ENCODE results near the gene PTPN11. TPM values are rescaled to one million over a fixed set of nuclear protein-coding genes. Genes with fewer than 3 reads are reported as not detected.

PTPN11 gene
- total RNA-seq, 2 donors from 2014 or later, result 31.6 to 47.1 TPM

DNA sequence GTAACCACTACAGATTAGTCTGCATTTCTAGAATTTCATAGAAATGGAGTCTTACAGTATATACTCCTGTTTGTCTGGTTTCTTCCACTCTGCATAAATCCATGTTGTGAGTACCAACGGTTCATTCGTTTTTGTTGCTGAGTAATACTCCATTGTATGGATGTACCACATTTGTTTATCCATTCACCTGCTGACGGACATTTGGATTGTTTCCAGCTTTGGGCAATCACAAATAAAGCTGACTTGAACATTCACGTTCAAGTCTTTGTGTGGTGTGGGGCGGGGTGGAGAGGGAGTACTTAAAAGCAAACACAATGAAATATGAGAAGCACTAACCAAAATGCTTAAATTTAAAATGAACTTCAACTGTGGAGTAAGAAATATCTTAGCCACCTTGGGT lies 43.6 kb upstream of the PTPN11 start:
- 69 to 72% methylated on average over 5 of the region's 5 CpGs for WGBS, 2 donors
- H3K27me3 ChIP-seq, result no peaks in the 10 kb centered on the region
- intact Hi-C loops (cut with DNase I), result no loop called here
- H3K4me3 ChIP-seq, result no peak overlapping the region
- no peak for TF ChIP-seq POLR2A (IDR thresholded peaks at IDR 0.05)
- TF ChIP-seq, protein P1, sequence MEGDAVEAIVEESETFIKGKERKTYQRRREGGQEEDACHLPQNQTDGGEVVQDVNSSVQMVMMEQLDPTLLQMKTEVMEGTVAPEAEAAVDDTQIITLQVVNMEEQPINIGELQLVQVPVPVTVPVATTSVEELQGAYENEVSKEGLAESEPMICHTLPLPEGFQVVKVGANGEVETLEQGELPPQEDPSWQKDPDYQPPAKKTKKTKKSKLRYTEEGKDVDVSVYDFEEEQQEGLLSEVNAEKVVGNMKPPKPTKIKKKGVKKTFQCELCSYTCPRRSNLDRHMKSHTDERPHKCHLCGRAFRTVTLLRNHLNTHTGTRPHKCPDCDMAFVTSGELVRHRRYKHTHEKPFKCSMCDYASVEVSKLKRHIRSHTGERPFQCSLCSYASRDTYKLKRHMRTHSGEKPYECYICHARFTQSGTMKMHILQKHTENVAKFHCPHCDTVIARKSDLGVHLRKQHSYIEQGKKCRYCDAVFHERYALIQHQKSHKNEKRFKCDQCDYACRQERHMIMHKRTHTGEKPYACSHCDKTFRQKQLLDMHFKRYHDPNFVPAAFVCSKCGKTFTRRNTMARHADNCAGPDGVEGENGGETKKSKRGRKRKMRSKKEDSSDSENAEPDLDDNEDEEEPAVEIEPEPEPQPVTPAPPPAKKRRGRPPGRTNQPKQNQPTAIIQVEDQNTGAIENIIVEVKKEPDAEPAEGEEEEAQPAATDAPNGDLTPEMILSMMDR (IDR thresholded peaks at IDR 0.05), result no peak
- no peaks in the 10 kb centered on the region for H3K9me3 ChIP-seq
- no peaks in the 10 kb centered on the region for H3K36me3 ChIP-seq (replicated peaks in 1 of 2; ENCODE audit: insufficient read depth in 1 of 2, low read depth in 2 of 2)
- ATAC-seq (no peak), DNase-seq (no peak)
- peaks cover 18% of the 10 kb centered on the region for H3K4me1 ChIP-seq
- H3K27ac ChIP-seq, result no peak overlapping the region

DNA sequence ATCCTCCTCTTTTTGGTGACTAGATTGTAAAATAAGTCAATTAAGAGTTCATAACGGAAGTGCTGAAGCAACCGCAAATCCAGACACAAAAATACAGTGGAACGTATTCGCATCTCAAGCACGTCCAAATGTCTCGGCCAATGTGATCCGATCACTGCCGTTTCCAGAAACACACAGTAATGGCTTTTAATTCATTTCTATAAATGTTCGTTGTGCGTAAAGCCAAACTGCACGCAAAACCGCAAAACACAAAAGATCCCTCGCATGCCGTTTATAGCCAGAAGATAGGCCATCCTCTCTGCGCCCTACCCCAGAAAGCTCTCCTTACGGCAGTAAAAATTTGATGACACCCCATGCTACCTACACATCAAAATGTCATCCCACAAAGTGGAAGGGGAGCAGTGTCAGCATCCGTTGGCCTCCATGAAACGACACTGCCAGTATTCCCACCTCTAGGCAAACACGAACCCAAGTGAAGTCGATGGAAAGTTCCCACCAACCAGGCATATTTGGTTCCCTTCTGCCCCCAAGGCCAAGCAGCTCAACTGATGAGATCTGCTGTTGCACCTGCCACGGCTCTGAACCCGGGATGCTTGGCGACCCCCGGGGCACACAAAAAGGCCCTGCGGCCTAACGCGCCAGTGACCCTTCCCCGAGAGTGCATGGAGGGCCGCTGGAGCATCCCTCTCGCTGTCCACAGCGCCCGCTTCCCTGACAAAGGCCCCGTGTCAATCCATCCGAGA lies 37.9 kb upstream of the PTPN11 start:
- Histone ChIP-seq H3K9me3 (no peaks in the 10 kb centered on the region), H3K27me3 (no peaks in the 10 kb centered on the region), H3K27ac (peak overlapping the region in 3 of 4 donors; percentile 72 to 88 (median 85)), H3K4me3 (peak overlapping the region; percentile 17 to 88), H3K4me1 (peaks cover 20% of the 10 kb centered on the region), H3K36me3 (replicated peaks in 1 of 2; ENCODE audit: insufficient read depth in 1 of 2, low read depth in 2 of 2) (no peaks in the 10 kb centered on the region)
- 44 to 65% methylated on average over 23 to 34 of the region's 34 CpGs for WGBS, 2 donors
- TF ChIP-seq, protein P1 (IDR thresholded peaks at IDR 0.05), result no peak
- TF ChIP-seq POLR2A (IDR thresholded peaks at IDR 0.05), result no peak
- no peak for ATAC-seq
- no peak for DNase-seq
- intact Hi-C loops (cut with DNase I), result loop anchor here (10.0 kb wide), 1 partner anchor 186 kb away; no protein-coding TSS in a partner anchor

DNA sequence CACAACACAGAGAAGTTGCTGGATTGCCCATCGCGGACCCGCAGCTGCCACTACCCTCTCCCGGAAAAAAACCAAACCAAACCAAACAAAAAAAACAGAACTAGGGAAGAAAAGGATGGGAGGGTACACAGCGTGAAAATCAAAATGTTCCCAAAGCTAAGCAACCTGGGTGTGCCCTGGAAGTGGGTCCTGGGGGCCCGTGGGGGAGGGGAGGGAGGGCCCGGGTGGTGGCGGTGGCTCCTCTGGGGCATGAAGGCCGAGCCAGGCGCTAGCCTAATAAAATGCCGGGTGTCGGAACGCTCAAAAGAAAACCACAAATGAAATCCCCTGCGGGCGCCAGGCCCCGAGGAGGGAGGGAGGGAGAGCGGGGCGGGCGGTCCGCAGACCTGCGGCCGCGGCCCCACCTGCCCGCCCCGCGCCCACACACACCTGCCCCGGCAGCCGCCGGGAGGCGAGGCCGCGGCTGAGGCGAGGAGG lies 37.3 kb upstream of the PTPN11 start:
- Histone ChIP-seq H3K9me3 (no peaks in the 10 kb centered on the region), H3K27me3 (no peaks in the 10 kb centered on the region), H3K4me1 (peaks cover 20% of the 10 kb centered on the region), H3K4me3 (peak overlapping the region; percentile 17 to 88), H3K36me3 (replicated peaks in 1 of 2; ENCODE audit: insufficient read depth in 1 of 2, low read depth in 2 of 2) (no peaks in the 10 kb centered on the region), H3K27ac (peak overlapping the region; percentile 72 to 88 (median 83))
- intact Hi-C loops (cut with DNase I), result loop anchor here (10.0 kb wide), 1 partner anchor 187 kb away; no protein-coding TSS in a partner anchor
- DNase-seq (peak; percentile 12 to 29 (median 18)), ATAC-seq (peak; percentile 51)
- WGBS, 2 donors, result 1 to 2% methylated on average over 12 to 19 of the region's 33 CpGs
- TF ChIP-seq, protein P1 (IDR thresholded peaks at IDR 0.05), result no peak
- TF ChIP-seq POLR2A (IDR thresholded peaks at IDR 0.05), result no peak

DNA sequence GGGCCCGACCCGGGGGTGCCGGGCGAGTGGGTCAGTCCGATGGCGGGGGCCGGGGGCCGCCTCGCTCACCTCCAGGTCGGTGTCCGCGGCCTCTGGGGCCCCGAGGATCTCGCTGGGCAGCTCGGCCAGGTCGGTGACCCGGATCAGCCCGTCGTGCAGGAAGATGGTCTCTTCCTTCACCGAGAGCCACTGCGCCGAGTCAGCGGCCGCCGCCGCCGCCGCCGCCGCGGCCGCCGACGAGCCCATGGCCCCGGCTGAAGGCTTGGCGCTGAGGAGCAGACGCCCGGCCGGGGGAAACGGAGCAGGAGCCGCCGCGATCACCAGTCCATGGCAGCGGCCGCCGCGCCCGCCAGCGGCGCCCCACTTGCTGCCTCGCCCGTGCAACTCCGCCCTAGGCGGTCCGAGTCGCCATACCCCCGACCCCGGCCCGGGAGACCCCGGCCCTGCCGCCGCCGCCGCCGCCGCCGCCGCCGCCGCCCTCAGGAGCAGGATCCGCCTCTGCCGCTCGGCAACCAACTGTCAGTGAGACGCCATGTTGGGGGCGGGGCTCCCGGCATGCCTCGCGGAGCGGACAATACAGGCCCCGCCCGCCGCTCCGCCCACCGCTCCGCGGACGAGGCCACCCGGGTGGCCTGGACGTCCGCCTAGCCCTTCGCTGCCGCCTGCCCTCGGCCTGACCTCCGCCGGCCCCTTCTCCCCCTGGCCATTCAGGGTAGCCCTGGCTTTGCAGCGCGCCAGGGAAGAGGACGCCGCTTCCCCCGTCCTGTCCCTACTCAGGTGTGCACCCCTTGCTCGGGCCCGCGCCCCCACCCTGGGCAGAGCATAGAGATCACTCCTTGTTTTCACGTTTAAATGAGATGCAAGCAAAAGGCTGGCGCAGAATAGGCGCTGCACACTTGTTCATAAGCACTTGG lies 36.6 kb upstream of the PTPN11 start, which contains the start of gene HECTD4:
Gene HECTD4 (minus strand): TSS at position 549 of the 914 bp plus-strand sequence. CDS start 303 bp downstream, at position 246.
- Histone ChIP-seq H3K9me3 (no peaks in the 10 kb centered on the region), H3K4me3 (peak within 1 kb of the TSS; percentile 17 to 88), H3K27me3 (no peaks in the 10 kb centered on the region), H3K27ac (peak within 1 kb of the TSS; percentile 72 to 88 (median 83)), H3K4me1 (peaks cover 20% of the 10 kb centered on the region), H3K36me3 (replicated peaks in 1 of 2; ENCODE audit: insufficient read depth in 1 of 2, low read depth in 2 of 2) (no peaks in the 10 kb centered on the region)
- WGBS, 2 donors, result 0% methylated on average over 4 to 58 of the region's 106 CpGs
- TF ChIP-seq, protein P1 (IDR thresholded peaks at IDR 0.05), result no peak
- peak; percentile 67 to 84 (median 84) for TF ChIP-seq POLR2A (IDR thresholded peaks at IDR 0.05)
- DNase-seq (peak; percentile 95 to 99 (median 96)), ATAC-seq (peak; percentile 98)
- intact Hi-C loops (cut with DNase I), result loop anchor here (10.0 kb wide), 1 partner anchor 187 kb away; no protein-coding TSS in a partner anchor
